Anterior cingulate cortex (tissue), 58 donors: ENCODE data around the gene SDK1.
"Not testable (repeated sequence)": the region's sequence is repeated elsewhere in the genome, so short reads cannot be mapped to it uniquely, and the experiment has no call there.

Source experiments
- DNase-seq, 58 donors: peaks; one replicate each; lab custom pipeline; 2025; lab: John Stamatoyannopoulos, UW

The SDK1 gene

DNA sequence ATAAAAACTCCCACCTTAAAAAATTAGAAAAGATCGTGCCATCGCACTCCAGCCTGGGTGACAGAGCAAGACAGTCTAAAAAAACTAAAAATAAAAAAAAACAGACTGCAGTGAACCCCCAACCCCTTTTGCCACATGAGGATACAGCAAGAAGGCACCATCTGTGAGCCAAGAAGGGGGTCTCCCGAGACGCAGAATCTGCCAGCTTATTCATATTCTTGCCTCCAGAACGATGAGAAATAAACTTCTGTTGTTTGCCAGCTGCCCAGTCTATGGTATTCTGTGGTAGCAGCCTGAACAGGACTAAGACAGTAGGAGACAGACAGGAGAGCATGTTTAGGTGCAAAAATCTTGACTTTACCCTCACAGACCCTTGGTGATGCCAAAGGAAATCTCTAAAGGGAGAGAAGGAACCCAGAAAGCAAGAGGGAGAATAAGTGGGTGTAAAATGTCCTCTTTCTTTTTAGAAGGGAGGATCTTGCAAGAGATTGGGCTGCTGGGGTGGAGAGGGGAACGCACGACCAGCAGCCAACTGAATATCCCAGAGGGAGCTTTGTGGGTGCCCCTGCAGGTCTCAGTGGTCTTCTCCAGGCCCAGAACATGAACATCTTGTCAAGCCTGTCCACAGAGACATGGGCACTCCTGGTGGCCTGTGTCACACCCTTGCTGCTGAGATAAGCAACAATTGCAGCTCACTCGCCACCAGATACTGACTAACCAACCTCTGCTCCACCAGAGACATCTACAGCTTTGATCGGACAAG lies 980.4 kb downstream of the SDK1 start:
- DNase-seq: no peak

DNA sequence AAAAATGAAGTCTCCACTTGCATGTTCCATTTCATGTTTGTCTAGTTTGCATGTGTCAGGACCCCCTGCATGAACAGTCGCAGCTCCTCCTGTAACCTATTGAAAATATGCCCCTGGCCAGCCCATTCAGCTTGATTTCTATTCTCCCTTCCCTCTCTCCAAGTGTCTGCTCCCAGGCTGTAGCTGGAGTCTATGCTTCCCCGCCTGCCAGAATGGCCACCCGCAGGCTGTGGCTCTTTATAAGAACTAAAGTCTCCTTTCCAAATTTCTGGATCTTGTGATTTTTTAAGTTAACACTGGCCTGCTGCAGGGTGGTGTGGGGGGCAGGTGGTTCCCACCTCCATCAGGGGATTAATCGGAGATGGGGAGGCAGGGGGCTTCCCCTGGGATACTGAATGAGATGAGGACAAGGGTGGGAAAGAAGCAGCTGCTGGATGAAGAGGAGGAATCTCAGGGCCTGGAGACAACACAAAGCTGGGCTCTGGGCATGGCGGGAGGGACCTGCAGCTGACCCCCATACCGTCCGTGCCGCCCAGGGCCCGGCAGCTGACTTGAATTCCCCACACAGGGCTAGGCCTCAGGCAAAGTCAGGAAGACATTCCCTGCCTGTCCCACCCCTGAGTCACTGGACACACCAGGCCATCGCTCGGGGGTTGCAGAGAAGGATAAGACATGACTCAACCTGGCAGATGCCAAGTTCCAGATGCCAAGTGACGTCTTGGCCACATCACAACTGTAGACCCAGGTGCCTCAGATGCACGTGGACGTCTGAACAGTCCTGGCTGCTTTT lies 981.6 kb downstream of the SDK1 start:
- DNase-seq: no peak

DNA sequence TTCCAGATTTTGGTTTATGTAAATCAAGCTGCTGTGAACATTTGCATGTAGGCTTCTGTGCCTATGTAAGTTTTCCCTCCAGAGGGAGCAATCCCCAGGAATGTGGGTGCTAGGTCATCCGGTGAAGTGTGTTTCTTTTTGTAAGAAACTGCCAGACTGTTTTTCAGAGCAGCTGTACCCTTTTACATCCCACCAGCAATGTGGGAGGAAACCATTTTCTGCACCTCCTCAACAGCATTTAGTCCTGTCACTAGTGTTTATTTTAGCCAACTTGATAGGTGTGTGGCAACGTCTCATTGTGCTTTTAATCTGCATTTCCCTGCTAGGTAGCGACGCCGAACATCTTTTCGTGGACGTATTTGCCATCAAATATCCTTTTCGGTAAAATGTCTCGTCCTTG lies 985.3 kb downstream of the SDK1 start:
- no peak for DNase-seq

DNA sequence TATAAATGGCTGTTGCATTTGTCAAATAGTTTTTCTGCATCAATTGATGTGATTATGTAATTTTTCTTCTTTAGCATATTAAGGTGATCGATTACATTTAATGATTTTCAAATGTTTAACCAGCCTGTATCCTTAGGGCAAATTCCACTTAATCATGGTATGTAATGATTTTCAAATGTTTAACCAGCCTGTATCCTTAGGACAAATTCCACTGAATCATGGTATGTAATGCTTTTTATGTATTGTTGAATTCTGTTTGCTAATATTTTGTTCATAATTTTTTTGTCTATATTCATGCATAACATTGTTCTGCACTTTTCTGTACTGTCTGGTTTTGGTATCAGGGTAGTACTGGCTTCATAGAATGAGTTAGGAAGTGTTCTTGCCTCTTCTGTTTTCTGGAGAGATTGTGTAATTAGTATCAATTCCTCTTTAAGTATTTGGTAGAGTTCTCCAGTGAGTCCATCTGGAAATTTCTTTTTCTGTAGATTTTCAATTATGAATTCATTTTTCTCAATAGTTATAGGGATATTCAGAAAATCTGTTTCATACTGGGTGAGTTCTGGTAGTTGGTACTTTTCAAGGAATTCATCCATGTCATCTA lies 987.8 kb downstream of the SDK1 start:
- no peak for DNase-seq

DNA sequence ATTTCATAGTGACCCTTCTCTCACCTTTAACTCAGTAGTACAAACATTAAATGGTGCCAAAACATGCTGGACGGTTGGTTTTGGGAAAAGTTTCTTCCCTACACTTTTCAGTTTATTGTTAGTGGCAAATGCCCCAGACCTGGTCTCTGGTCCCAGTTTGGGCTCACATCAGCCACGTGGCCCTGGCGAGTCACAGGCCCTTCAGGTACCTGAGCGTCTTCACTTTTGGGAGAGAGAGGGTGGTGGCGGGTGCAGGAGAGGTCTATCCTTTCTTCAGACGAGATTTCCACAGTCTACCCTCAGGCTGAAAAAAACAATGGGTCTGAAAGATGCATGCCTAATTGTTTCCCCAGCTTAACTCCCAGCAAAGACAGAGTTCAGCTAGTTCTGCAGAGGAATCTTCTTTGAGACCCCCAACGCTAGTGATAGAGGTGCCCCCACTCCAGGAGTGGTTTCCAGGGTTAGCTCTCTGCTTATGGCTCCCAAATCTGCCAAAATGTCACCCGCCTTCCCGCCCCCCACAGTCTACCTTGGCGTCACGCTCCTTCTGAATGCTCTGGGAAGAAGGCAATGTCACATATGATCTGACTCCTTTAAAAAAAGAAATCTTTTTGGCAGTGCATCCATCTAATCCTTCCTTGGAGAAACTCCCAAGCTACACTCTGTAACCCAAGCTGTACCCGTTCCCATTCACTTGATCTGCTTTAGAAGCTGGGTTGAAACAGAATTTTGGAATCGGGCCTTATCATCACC lies 996.3 kb downstream of the SDK1 start:
- DNase-seq: no peak

DNA sequence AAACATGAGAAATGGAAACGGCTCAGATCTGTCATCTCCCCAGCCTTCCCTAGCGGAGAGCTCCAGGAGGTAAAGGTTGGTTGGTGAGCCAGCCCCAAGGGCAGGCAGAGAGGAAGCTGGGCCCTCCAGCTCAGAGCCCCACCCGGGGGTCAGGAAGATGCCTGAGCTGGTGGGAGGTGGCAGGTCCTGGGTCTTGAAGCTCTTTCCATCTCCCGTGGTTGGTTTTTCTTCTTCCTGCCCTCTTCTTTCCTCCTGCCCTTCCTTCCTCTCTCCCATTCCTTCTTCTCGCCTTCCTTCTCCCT lies 996.8 kb downstream of the SDK1 start:
- DNase-seq: no peak

DNA sequence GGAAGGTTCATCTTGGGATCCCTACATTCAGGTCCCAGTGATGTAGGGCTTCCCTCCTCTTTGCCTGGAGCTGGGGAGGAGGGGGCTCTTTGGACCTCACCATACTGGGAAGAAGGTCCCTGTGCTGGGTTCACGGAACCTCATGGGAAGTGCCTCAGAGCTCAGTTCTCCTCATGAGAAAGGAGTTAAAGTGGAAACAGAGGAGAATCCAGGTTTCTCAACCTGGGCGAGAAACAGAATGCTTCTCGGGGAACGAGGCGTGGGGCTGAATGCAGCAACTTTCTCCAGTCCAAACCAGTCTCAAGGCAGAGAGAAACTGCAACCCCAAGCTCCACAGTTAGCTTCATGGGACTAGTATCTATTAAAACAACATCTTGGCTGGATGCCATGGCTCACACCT lies 998.4 kb downstream of the SDK1 start:
- no peak for DNase-seq

DNA sequence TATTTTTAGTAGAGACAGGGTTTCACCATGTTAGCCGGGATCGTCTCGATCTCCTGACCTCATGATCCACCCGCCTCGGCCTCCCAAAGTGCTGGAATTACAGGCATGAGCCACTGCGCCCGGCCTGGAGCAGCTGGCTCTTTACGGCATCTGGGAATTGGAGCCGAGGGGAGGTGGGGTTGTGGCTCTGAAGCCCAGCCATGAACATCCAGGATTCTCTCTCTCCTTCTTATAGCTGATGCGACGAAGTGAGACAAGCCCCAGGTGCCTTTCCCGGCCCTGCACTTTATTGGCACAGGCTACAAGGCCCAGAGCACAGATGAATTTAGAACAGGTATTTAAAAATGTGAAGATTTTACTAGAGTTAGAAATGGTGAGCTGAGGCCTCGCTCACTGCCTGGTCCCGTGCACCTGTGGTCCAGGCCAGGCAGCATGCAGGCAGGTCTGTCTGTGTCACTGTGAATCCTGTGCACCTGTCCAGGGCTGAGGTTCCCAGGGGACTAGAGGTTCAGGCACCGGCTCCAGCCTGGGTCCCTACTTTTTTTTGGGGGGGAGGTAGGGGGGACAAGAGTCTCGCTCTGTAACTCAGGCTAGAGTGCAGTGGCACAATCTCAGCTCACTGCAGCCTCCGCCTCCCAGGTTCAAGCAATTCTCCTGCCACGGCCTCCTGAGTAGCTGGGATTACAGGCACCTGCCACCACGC lies 1001.3 kb downstream of the SDK1 start:
- no peak for DNase-seq

DNA sequence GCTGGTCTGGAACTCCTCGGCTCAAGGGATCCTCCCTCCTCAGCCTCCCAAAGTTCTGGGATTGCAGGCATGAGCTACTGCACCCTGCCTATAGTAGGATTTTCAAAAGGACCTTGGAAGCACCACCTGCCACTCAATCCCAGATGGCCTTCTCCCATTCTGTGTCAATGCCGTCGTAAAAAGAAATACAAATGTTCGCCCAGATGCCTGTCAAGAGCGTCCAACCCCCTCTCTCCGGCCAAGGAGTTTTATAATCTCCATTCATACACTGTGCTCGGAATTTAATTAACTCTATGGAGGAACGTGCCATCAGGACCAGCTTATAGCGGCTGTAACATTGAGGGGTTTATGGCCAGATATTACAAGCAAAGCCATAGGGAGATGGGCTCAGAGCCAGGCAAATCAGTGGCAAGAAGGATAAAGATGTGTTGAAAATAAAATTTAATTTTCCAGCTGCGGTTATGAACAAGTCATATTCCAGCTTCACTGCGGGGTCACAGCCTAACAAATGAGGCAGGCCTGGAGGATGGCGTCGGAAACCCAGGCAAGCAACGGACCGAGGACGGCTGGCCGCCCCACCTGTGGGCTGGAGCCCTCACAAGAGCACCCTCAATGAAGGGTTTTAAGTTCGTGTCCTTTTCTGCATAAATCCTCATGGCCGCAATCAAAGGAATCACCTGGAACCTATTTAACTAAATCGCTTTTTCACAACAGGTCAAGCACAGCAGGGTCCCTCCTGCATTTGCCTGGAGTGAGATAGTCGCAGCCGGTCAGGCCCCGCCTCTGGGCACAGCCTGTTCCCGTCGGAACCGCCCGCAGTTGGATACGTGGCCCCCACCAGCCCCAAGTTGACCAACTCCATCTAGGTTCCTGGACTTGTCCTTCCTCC lies 1006.5 kb downstream of the SDK1 start:
- DNase-seq: no peak

DNA sequence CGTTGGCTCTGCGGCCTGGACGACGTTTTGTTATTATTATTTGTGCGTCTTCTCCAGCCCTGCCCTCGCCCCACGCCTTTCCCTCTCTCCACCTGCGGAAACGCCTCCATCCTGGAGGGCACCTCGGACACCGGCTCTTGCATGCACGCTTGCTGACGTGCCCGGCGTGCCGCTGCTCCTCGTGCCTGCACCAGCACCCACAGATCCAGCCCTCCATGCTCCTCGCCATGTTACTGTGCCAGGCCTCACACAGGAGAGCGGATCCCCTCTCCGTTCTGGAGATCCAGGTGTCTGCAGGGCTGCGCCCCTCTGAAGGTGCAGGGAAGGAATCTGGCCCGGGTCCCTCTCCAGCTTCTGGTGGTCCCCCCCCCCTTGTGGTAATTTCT lies 1007.1 kb downstream of the SDK1 start:
- no peak for DNase-seq

DNA sequence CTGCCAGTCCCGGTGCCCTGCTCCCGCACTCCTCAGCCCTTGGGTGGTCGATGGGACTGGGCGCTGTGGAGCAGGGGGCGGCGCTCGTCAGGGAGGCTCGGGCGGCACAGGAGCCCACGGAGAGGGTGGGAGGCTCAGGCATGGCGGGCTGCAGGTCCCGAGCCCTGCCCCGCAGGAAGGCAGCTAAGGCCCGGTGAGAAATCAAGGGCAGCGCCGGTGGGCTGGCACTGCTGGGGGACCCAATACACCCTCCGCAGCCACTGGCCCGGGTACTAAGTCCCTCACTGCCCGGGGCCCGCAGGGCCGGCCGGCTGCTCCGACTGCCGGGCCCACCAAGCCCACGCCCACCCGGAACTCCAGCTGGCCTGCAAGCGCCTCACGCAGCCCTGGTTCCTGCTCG lies 1012.9 kb downstream of the SDK1 start:
- DNase-seq: not testable (repeated sequence)

DNA sequence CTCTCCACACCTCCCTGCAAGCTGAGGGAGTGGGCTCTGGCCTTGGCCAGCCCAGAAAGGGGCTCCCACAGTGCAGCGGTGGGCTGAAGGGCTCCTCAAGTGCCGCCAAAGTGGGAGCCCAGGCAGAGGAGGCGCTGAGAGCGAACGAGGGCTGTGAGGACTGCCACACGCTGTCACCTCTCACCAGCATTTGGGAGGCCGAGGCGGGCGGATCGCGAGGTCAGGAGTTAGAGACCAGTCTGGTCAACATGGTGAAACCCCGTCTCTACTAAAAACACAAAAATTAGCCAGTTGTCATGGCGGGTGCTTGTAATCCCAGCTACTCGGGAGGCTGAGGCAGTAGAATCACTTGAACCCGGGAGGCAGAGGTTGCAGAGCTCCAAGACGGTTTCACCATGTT lies 1013.3 kb downstream of the SDK1 start:
- not testable (repeated sequence) for DNase-seq
